ENCODE measurements around the gene KRTAP9-2.
"Not testable (repeated sequence)": the region's sequence is repeated elsewhere in the genome, so short reads cannot be mapped to it uniquely, and the experiment has no call there.

The KRTAP9-2 gene

DNA sequence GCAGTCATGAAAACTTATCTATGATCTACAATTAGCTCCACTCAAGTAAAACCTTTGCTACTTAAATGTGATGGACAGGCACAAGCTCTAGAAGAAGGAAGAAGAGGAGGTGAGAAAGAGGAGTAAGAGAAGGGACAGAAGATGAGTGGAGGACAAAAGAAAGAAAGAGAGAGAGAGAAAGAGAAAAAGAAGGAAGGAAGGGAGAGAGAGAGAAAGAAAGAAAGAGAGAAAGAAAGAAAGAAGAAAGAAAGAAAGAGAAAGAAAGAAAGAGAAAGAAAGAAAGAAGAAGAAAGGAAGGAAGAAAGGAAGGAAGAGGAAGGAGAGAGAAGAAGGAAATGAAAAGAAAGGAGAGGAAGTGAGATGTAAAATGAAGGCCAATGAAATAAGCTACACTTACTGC is 3.6 kb downstream of the KRTAP9-2 start:
- Histone ChIP-seq H3K27me3 (ENCODE audit: insufficient read depth, low read depth) (no peaks in the 10 kb centered on the region), H3K4me3 (IDR thresholded peaks at IDR 0.05; ENCODE audit: insufficient read depth, low read depth, low read length) (no peak overlapping the region), H2AFZ (ENCODE audit: low read depth) (no peak overlapping the region), H3K79me2 (ENCODE audit: insufficient read depth, low read depth) (no peaks in the 10 kb centered on the region), H4K20me1 (ENCODE audit: insufficient read depth) (no peaks in the 10 kb centered on the region), H3K9ac (no peak overlapping the region), H3K36me3 (ENCODE audit: insufficient read depth) (no peaks in the 10 kb centered on the region), H3K27ac (no peak overlapping the region), H3K4me2 (no peak overlapping the region), H3K4me1 (ENCODE audit: low read depth, poor library complexity, severe bottlenecking) (no peaks in the 10 kb centered on the region)
- TF ChIP-seq, protein P1, sequence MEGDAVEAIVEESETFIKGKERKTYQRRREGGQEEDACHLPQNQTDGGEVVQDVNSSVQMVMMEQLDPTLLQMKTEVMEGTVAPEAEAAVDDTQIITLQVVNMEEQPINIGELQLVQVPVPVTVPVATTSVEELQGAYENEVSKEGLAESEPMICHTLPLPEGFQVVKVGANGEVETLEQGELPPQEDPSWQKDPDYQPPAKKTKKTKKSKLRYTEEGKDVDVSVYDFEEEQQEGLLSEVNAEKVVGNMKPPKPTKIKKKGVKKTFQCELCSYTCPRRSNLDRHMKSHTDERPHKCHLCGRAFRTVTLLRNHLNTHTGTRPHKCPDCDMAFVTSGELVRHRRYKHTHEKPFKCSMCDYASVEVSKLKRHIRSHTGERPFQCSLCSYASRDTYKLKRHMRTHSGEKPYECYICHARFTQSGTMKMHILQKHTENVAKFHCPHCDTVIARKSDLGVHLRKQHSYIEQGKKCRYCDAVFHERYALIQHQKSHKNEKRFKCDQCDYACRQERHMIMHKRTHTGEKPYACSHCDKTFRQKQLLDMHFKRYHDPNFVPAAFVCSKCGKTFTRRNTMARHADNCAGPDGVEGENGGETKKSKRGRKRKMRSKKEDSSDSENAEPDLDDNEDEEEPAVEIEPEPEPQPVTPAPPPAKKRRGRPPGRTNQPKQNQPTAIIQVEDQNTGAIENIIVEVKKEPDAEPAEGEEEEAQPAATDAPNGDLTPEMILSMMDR (conservative IDR thresholded peaks at IDR 0.05; ENCODE audit: low read depth, low read length), result no peak

DNA sequence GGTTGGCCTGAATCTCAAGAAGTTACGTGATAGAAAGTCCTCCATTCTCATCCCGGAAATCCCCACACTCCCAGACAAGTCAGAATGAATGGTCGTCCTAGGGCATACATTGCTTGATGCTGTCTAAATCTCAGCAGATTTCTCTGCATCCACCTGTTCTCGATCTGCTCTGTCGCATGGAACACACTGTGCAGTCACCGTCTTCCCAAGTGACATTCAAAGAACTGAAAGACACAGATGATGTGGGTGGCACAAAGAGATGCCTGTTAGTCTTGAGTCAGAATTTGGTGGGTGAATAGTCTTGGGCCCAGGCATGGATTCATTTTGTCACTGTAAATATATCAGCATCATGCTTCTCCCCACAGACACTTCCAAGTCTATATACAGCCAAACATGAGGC is 5.3 kb downstream of the KRTAP9-2 start:
- Histone ChIP-seq H3K4me1 (ENCODE audit: low read depth, poor library complexity, severe bottlenecking) (no peaks in the 10 kb centered on the region), H2AFZ (ENCODE audit: low read depth) (no peak overlapping the region), H3K4me3 (IDR thresholded peaks at IDR 0.05; ENCODE audit: insufficient read depth, low read depth, low read length) (no peak overlapping the region), H4K20me1 (ENCODE audit: insufficient read depth) (no peaks in the 10 kb centered on the region), H3K36me3 (ENCODE audit: insufficient read depth) (no peaks in the 10 kb centered on the region), H3K27me3 (ENCODE audit: insufficient read depth, low read depth) (no peaks in the 10 kb centered on the region), H3K4me2 (no peak overlapping the region), H3K79me2 (ENCODE audit: insufficient read depth, low read depth) (no peaks in the 10 kb centered on the region), H3K9ac (no peak overlapping the region), H3K27ac (no peak overlapping the region)
- TF ChIP-seq, protein P1 (conservative IDR thresholded peaks at IDR 0.05; ENCODE audit: low read depth, low read length), result no peak

DNA sequence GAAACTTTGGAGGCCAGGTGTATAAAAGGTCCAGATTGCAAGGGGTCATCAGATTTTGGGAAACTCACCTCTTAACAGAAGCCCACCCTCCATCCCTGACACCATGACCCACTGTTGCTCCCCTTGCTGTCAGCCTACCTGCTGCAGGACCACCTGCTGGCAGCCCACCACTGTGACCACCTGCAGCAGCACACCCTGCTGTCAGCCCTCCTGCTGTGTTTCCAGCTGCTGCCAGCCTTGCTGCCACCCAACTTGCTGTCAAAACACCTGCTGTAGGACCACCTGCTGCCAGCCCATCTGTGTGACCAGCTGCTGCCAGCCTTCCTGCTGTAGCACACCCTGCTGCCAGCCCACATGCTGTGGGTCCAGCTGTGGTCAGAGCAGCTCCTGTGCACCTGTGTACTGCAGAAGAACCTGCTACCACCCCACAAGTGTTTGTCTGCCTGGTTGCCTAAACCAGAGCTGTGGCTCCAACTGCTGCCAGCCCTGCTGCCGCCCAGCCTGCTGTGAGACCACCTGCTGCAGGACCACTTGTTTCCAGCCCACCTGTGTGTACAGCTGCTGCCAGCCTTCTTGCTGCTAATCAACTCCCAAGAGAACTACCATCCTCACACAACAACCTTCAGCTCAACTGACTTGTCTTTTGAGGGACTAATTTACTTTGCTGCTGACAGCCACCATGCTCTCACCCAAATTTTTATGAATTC is 6.1 kb downstream of the KRTAP9-2 start, which contains the start of gene KRTAP9-3:
Gene KRTAP9-3 (plus strand): TSS at position 51 of the 707 bp plus-strand sequence. CDS start 53 bp downstream, at position 104.
- H3K4me1 ChIP-seq (ENCODE audit: low read depth, poor library complexity, severe bottlenecking); H3K79me2 ChIP-seq (ENCODE audit: insufficient read depth, low read depth); H3K4me3 ChIP-seq (IDR thresholded peaks at IDR 0.05; ENCODE audit: insufficient read depth, low read depth, low read length): not testable (repeated sequence)

DNA sequence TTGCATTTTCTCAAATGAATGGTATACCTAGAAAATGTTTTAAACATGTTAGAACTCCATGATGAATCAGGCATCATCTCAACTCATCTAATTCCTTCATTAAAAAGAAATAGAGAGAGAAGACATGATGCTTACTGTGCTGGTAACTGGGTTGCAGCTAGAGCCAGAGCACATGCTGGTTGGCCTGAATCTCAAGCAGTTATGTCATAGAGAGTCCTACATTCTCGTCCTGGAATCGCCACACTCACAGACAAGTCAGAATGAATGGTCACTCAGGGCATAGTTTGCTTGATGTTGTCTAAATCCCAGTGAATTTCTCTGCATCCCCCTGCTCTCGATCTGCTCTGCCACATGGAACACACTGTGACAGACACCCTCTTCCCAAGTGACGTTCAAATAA is 10.7 kb downstream of the KRTAP9-2 start:
- not testable (repeated sequence) for H3K4me3 ChIP-seq (IDR thresholded peaks at IDR 0.05; ENCODE audit: insufficient read depth, low read depth, low read length); H2AFZ ChIP-seq (ENCODE audit: low read depth); H4K20me1 ChIP-seq (ENCODE audit: insufficient read depth); H3K79me2 ChIP-seq (ENCODE audit: insufficient read depth, low read depth); H3K27me3 ChIP-seq (ENCODE audit: insufficient read depth, low read depth); H3K27ac ChIP-seq; H3K4me1 ChIP-seq (ENCODE audit: low read depth, poor library complexity, severe bottlenecking); H3K36me3 ChIP-seq (ENCODE audit: insufficient read depth); H3K4me2 ChIP-seq; H3K9ac ChIP-seq

More for the DNA sequence above, 6.1 kb downstream of the KRTAP9-2 start, which contains the start of gene KRTAP9-3:
- H3K9ac ChIP-seq; H3K4me2 ChIP-seq; H3K36me3 ChIP-seq (ENCODE audit: insufficient read depth); H3K27me3 ChIP-seq (ENCODE audit: insufficient read depth, low read depth); H2AFZ ChIP-seq (ENCODE audit: low read depth); H3K27ac ChIP-seq; H4K20me1 ChIP-seq (ENCODE audit: insufficient read depth): not testable (repeated sequence)

DNA sequence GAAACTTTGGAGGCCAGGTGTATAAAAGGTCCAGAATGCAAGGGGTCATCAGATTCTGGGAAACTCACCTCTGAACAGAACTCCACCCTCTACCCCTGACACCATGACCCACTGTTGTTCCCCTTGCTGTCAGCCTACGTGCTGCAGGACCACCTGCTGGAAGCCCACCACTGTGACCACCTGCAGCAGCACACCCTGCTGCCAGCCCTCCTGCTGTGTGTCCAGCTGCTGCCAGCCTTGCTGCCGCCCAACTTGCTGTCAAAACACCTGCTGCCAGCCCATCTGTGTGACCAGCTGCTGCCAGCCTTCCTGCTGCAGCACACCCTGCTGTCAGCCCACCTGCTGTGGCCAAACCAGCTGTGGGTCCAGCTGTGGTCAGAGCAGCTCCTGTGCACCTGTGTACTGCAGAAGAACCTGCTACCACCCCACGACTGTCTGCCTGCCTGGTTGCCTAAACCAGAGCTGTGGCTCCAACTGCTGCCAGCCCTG is 11.5 kb downstream of the KRTAP9-2 start, which contains the start of gene KRTAP9-8:
Gene KRTAP9-8 (plus strand): TSS at position 51 of the 489 bp plus-strand sequence. CDS start 53 bp downstream, at position 104.
- H3K79me2 ChIP-seq (ENCODE audit: insufficient read depth, low read depth); H3K27ac ChIP-seq; H3K27me3 ChIP-seq (ENCODE audit: insufficient read depth, low read depth); H4K20me1 ChIP-seq (ENCODE audit: insufficient read depth); H3K4me3 ChIP-seq (IDR thresholded peaks at IDR 0.05; ENCODE audit: insufficient read depth, low read depth, low read length); H2AFZ ChIP-seq (ENCODE audit: low read depth); H3K36me3 ChIP-seq (ENCODE audit: insufficient read depth); H3K4me2 ChIP-seq; H3K9ac ChIP-seq; H3K4me1 ChIP-seq (ENCODE audit: low read depth, poor library complexity, severe bottlenecking): not testable (repeated sequence)

DNA sequence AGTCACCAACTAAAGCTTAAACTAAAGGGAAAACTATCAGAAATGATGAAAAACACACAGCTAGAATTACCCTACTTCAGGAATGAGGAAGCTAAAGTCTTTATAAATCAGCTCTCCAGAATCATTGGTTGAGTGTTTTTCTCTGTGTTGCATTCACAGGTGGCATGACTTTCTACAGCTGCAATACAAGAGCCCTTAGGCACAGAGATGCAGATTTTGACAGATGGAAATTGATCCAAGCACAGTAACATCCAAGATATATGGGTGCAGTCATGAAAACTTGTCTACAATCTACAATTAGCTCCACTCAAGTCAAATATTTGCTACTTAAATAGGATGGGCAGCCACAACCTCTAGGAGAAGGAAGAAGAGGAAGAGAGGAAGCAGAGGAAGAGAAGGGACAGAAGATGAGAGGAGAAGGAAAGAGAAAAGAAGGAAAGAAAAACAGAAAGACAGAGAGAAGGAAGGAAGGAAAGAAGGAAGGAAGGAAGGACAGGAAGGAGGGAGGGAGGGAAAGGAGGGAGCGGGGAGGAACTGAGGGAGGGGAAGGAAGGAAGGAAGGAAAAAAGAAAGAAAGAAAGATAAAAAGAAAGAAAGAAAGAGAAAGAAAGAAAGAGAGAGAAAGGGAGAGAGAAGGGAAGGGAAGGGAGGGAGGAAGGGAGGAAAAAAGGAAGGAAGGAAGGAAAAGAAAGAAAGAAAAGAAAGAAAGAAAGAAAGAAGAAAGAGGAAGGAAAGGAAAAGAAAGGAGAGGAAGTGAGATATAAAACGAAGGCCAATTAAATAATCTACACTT is 20.7 kb downstream of the KRTAP9-2 start:
- H2AFZ ChIP-seq (ENCODE audit: low read depth); H3K36me3 ChIP-seq (ENCODE audit: insufficient read depth); H4K20me1 ChIP-seq (ENCODE audit: insufficient read depth); H3K79me2 ChIP-seq (ENCODE audit: insufficient read depth, low read depth); H3K27me3 ChIP-seq (ENCODE audit: insufficient read depth, low read depth); H3K4me2 ChIP-seq; H3K27ac ChIP-seq; H3K9ac ChIP-seq; H3K4me1 ChIP-seq (ENCODE audit: low read depth, poor library complexity, severe bottlenecking); H3K4me3 ChIP-seq (IDR thresholded peaks at IDR 0.05; ENCODE audit: insufficient read depth, low read depth, low read length): not testable (repeated sequence)

DNA sequence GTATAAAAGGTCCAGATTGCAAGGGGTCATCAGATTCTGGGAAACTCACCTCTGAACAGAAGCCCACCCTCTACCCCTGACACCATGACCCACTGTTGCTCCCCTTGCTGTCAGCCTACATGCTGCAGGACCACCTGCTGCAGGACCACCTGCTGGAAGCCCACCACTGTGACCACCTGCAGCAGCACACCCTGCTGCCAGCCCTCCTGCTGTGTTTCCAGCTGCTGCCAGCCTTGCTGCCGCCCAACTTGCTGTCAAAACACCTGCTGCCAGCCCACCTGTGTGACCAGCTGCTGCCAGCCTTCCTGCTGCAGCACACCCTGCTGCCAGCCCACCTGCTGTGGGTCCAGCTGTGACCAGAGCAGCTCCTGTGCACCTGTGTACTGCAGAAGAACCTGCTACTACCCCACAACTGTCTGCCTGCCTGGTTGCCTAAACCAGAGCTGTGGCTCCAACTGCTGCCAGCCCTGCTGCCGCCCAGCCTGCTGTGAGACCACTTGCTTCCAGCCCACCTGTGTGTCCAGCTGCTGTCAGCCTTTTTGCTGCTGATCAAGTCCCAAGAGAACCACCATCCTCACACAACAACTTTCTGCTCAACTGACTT is 23.3 kb downstream of the KRTAP9-2 start, which contains the start of gene KRTAP9-4:
Gene KRTAP9-4 (plus strand): TSS at position 51 of the 604 bp plus-strand sequence. CDS start 34 bp downstream, at position 85.
- not testable (repeated sequence) for H3K36me3 ChIP-seq (ENCODE audit: insufficient read depth); H3K4me1 ChIP-seq (ENCODE audit: low read depth, poor library complexity, severe bottlenecking); H3K4me3 ChIP-seq (IDR thresholded peaks at IDR 0.05; ENCODE audit: insufficient read depth, low read depth, low read length); H3K4me2 ChIP-seq; H4K20me1 ChIP-seq (ENCODE audit: insufficient read depth); H2AFZ ChIP-seq (ENCODE audit: low read depth); H3K9ac ChIP-seq; H3K27ac ChIP-seq; H3K27me3 ChIP-seq (ENCODE audit: insufficient read depth, low read depth); H3K79me2 ChIP-seq (ENCODE audit: insufficient read depth, low read depth)
